Measurements from ENCODE around the gene DHRSX. TPM values are rescaled to one million over a fixed set of nuclear protein-coding genes. Genes with fewer than 3 reads are reported as not detected.
"Not testable (repeated sequence)": the region's sequence is repeated elsewhere in the genome, so short reads cannot be mapped to it uniquely, and the experiment has no call there.

Gene DHRSX
- total and polyA plus RNA-seq, 2 of the 13 experiments (the other 11 are each of a cell fraction or from before 2014, with no cell fraction given) = 15.5 to 24.3 TPM

- CTCF ChIA-PET (ENCODE audit: low intra/inter-chr PET ratio, low total read pairs); H3K4me1 ChIP-seq (ENCODE audit: insufficient read depth, low read length); intact Hi-C loops (cut with micrococcal nuclease; ENCODE audit: unreplicated experiment); in situ Hi-C loops (cut with HindIII; ENCODE audit: extremely low pct_ligation_motif_present, low pct_unique_long_range_greater_than_20kb); ATAC-seq; H3K9ac ChIP-seq (ENCODE audit: insufficient read depth, low read depth, low read length); POLR2A ChIA-PET; H3K79me2 ChIP-seq (ENCODE audit: insufficient read depth, low read length); H2AFZ ChIP-seq (ENCODE audit: low read length); H3K4me3 ChIP-seq (replicated peaks in 1 of 3; ENCODE audit: insufficient read depth in 1 of 3, low read depth in 2 of 3, low read length in 3 of 3); BruUV-seq (replicated peaks); DNase-seq (ENCODE audit: low spot score); FAIRE-seq; H4K20me1 ChIP-seq (ENCODE audit: insufficient read depth, low read length); H3K4me2 ChIP-seq (ENCODE audit: low read depth, low read length); H3K36me3 ChIP-seq (replicated peaks in 1 of 2; ENCODE audit: control insufficient read depth in 1 of 2, insufficient read depth in 2 of 2, low read length in 2 of 2); H3K27me3 ChIP-seq (ENCODE audit: control insufficient read depth in 1 of 2, insufficient read depth in 2 of 2, low read length in 2 of 2); H3K27ac ChIP-seq (ENCODE audit: extremely low read length, insufficient read depth, low read length): not testable (repeated sequence)
- peaks cover 11% of the 10 kb centered on the region; the same call in 1 of the 2 replicates for H3K9me3 ChIP-seq (ENCODE audit: low read length)
- WGBS (ENCODE audit: low lambda C conversion rate) = 87% methylated on average over 4 of the region's 4 CpGs
These were observed 141.3 kb downstream of the DHRSX start for GRCh38 chrX:2359522-2359921.

DNA sequence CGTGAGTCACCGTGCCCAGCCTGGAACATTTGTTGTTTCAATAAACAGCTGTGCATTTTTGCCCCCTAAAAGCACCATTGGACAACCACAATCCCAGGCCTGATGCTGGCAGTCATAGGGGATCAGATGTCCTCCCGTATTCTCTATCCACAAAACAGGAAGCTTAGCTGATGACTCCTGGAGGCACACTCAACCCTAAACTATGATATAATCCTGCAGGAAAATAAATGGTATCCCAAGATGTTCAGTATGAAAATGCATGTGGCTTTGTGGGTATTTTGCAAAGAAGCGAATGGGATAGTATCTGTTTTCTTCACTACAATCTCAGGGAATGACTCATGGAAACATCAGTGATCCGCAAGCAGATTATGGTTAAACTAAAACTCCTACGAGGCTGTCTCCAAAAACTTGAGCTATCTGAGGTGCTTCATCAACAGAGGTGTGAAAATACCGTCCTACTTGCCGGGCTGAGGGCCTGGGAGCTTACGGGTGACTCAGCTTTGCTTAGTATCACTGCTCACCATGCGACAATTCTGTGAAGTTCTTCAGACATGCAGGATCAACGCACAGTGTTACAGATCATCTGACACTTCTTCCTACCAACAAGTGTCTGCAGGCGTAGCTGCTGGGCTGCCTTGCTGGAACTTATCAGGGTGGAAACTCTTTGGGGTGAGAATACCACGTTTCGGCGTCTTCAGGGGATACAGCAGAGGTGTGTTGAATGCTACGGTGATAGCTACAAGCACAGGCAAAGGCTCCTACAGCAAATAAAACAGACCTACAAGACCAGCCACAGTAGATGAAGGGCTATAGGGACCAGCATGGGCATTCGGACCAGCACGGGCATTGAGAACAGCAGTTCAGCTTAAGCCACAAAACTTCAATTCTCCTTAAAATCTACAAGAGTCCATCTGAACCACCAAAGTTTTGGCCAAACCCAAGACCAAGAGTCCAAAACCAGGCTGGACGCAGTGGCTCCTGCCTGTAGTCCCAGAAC lies 148.5 kb downstream of the DHRSX start:
- CTCF ChIA-PET (ENCODE audit: low intra/inter-chr PET ratio, low total read pairs) = no interaction called here
- no peak for ATAC-seq
- Histone ChIP-seq H3K4me2 (ENCODE audit: low read depth, low read length) (no peak overlapping the region), H3K27me3 (ENCODE audit: control insufficient read depth in 1 of 2, insufficient read depth in 2 of 2, low read length in 2 of 2) (no peaks in the 10 kb centered on the region), H3K27ac (ENCODE audit: extremely low read length, insufficient read depth, low read length) (no peak overlapping the region), H3K79me2 (ENCODE audit: insufficient read depth, low read length) (no peaks in the 10 kb centered on the region), H3K4me1 (ENCODE audit: insufficient read depth, low read length) (no peaks in the 10 kb centered on the region), H4K20me1 (ENCODE audit: insufficient read depth, low read length) (no peaks in the 10 kb centered on the region), H3K4me3 (replicated peaks in 1 of 3; ENCODE audit: insufficient read depth in 1 of 3, low read depth in 2 of 3, low read length in 3 of 3) (no peak overlapping the region), H3K9me3 (ENCODE audit: low read length) (no peaks in the 10 kb centered on the region), H2AFZ (ENCODE audit: low read length) (no peak overlapping the region), H3K9ac (ENCODE audit: insufficient read depth, low read depth, low read length) (no peak overlapping the region), H3K36me3 (replicated peaks in 1 of 2; ENCODE audit: control insufficient read depth in 1 of 2, insufficient read depth in 2 of 2, low read length in 2 of 2) (no peaks in the 10 kb centered on the region; a peak in 2 of 5 replicates)
- no peak for FAIRE-seq
- 96% methylated on average over 17 of the region's 19 CpGs for WGBS (ENCODE audit: low lambda C conversion rate)
- DNase-seq (ENCODE audit: low spot score) = no peak
- TF ChIP-seq SRSF1 (optimal IDR thresholded peaks at IDR 0.05; ENCODE audit: low read depth, low read length) (no peak), ETS1 (CRISPR knock-in tag; IDR thresholded peaks at IDR 0.05) (no peak), MIER2 (CRISPR knock-in tag; IDR thresholded peaks at IDR 0.05) (no peak), BCLAF1 (IDR thresholded peaks at IDR 0.05) (no peak), KLF11 (CRISPR knock-in tag; IDR thresholded peaks at IDR 0.05) (no peak), ZNF547 (CRISPR knock-in tag; IDR thresholded peaks at IDR 0.05) (no peak), GZF1 (CRISPR knock-in tag; IDR thresholded peaks at IDR 0.05) (no peak), REPIN1 (CRISPR knock-in tag; IDR thresholded peaks at IDR 0.05; ENCODE audit: borderline replicate concordance, low read depth) (no peak), ATF7 (IDR thresholded peaks at IDR 0.05) (no peak), ATF7 (CRISPR knock-in tag; IDR thresholded peaks at IDR 0.05) (no peak), THYN1 (CRISPR knock-in tag; IDR thresholded peaks at IDR 0.05; ENCODE audit: borderline replicate concordance, low read depth) (no peak), SIX1 (CRISPR knock-in tag; IDR thresholded peaks at IDR 0.05; ENCODE audit: borderline replicate concordance) (no peak)
- in situ Hi-C loops (cut with HindIII; ENCODE audit: extremely low pct_ligation_motif_present, low pct_unique_long_range_greater_than_20kb) = no loop called here
- no TSS peak for BruUV-seq (replicated peaks)
- POLR2A ChIA-PET = no interaction called here
- intact Hi-C loops (cut with micrococcal nuclease; ENCODE audit: unreplicated experiment) = no loop called here

Measured in HepG2 (cell line).